SW480 (cell line): Measurements from ENCODE around the gene FNIP2.
"Not testable (repeated sequence)": the region's sequence is repeated elsewhere in the genome, so short reads cannot be mapped to it uniquely, and the experiment has no call there.

Source experiments
- DNase-seq: peaks from one replicate; pipeline ENCODE4 v3.0.0-alpha.2; 2016; ENCODE audit warnings: low spot score

FNIP2 gene

GRCh38 chr4:158768555-158769174 lies at the start of gene FNIP2:
Gene FNIP2, plus strand, starts transcription at chr4:158769026. Its CDS starts 187 bp downstream, at chr4:158769213.
- peak; percentile 54 for DNase-seq

GRCh38 chr4:158721680-158722079 lies 47.1 kb upstream of the FNIP2 start:
- DNase-seq: no peak

GRCh38 chr4:158722291-158722916 lies 46.4 kb upstream of the FNIP2 start:
- peak; percentile 44 for DNase-seq

- peak; percentile 83 for DNase-seq
Measured at GRCh38 chr4:158722917-158723793, 45.7 kb upstream of the FNIP2 start, which contains the start of gene PPID. Gene PPID, minus strand, starts transcription at chr4:158723396. Its CDS starts 108 bp downstream, at chr4:158723288.

- no peak for DNase-seq
Measured at GRCh38 chr4:158724637-158725036, 44.2 kb upstream of the FNIP2 start.

- no peak for DNase-seq
Measured at GRCh38 chr4:158726633-158727032, 42.2 kb upstream of the FNIP2 start.

GRCh38 chr4:158728236-158728635 lies 40.6 kb upstream of the FNIP2 start:
- no peak for DNase-seq

- peak; percentile 46 for DNase-seq
Measured at GRCh38 chr4:158729716-158730559, 38.9 kb upstream of the FNIP2 start.

GRCh38 chr4:158738866-158739265 lies 30.0 kb upstream of the FNIP2 start:
- no peak for DNase-seq

- no peak for DNase-seq
Measured at GRCh38 chr4:158739600-158739999, 29.2 kb upstream of the FNIP2 start.

- DNase-seq: no peak
Measured at GRCh38 chr4:158741326-158742021, 27.4 kb upstream of the FNIP2 start.

- not testable (repeated sequence) for DNase-seq
Measured at GRCh38 chr4:158746537-158746936, 22.3 kb upstream of the FNIP2 start.

GRCh38 chr4:158750379-158750778 lies 18.4 kb upstream of the FNIP2 start:
- no peak for DNase-seq

- no peak for DNase-seq
Measured at GRCh38 chr4:158754385-158755180, 14.2 kb upstream of the FNIP2 start.

- DNase-seq: not testable (repeated sequence)
Measured at GRCh38 chr4:158755819-158756218, 13.0 kb upstream of the FNIP2 start.

- DNase-seq: no peak
Measured at GRCh38 chr4:158756588-158756987, 12.2 kb upstream of the FNIP2 start.

- no peak for DNase-seq
Measured at GRCh38 chr4:158758142-158758541, 10.7 kb upstream of the FNIP2 start.

GRCh38 chr4:158758703-158759102 lies 10.1 kb upstream of the FNIP2 start:
- DNase-seq: no peak

GRCh38 chr4:158759539-158759938 lies 9.3 kb upstream of the FNIP2 start:
- not testable (repeated sequence) for DNase-seq

- DNase-seq: no peak
Measured at GRCh38 chr4:158760866-158761265, 8.0 kb upstream of the FNIP2 start.
